ENCODE measurements around the gene USH1C. TPM values are rescaled to one million over a fixed set of nuclear protein-coding genes. Genes with fewer than 3 reads are reported as not detected.

The USH1C gene
- total RNA-seq, 1 donor from 2014 or later, result not detected

DNA sequence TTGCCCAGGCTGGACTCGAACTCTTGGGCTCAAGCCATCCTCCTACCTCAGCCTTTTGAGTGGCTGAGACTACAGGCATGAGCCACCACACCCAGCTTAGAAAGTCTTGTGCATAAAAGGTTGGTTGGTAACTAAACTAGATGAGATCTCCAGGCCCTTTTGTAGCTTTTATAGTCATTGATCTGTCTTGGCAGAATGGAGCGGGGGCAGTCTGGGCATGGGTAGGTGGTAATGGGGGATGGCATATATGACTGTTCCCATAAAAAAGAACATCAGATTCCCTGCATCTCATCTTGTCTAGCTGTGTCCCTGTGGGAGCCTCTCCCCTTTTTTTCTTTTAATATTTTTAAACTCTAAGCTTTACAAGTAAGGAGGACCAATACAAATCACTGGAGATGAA lies 97.7 kb downstream of the USH1C start:
- TF ChIP-seq, protein P1, sequence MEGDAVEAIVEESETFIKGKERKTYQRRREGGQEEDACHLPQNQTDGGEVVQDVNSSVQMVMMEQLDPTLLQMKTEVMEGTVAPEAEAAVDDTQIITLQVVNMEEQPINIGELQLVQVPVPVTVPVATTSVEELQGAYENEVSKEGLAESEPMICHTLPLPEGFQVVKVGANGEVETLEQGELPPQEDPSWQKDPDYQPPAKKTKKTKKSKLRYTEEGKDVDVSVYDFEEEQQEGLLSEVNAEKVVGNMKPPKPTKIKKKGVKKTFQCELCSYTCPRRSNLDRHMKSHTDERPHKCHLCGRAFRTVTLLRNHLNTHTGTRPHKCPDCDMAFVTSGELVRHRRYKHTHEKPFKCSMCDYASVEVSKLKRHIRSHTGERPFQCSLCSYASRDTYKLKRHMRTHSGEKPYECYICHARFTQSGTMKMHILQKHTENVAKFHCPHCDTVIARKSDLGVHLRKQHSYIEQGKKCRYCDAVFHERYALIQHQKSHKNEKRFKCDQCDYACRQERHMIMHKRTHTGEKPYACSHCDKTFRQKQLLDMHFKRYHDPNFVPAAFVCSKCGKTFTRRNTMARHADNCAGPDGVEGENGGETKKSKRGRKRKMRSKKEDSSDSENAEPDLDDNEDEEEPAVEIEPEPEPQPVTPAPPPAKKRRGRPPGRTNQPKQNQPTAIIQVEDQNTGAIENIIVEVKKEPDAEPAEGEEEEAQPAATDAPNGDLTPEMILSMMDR (IDR thresholded peaks at IDR 0.05), result no peak
- DNase-seq (ENCODE audit: low spot score in 2 of 2), result no peak
- intact Hi-C loops (cut with DNase I), result no loop called here
- no peaks in the 10 kb centered on the region for H3K36me3 ChIP-seq
- no peak overlapping the region for H3K4me3 ChIP-seq
- no peaks in the 10 kb centered on the region for H3K4me1 ChIP-seq
- H3K27me3 ChIP-seq, result no peaks in the 10 kb centered on the region
- no peak overlapping the region for H3K27ac ChIP-seq
- H3K9me3 ChIP-seq, result no peaks in the 10 kb centered on the region

- H3K4me1 ChIP-seq, result no peaks in the 10 kb centered on the region
- no peak overlapping the region for H3K27ac ChIP-seq
- no peak overlapping the region for H3K4me3 ChIP-seq
- H3K27me3 ChIP-seq, result no peaks in the 10 kb centered on the region
- TF ChIP-seq, protein P1 (IDR thresholded peaks at IDR 0.05), result no peak
- H3K36me3 ChIP-seq, result no peaks in the 10 kb centered on the region
- H3K9me3 ChIP-seq, result no peaks in the 10 kb centered on the region
- DNase-seq (ENCODE audit: low spot score in 2 of 2), result no peak
- intact Hi-C loops (cut with DNase I), result no loop called here
Measured at GRCh38 chr11:17445240-17445795, 98.9 kb downstream of the USH1C start.

DNA sequence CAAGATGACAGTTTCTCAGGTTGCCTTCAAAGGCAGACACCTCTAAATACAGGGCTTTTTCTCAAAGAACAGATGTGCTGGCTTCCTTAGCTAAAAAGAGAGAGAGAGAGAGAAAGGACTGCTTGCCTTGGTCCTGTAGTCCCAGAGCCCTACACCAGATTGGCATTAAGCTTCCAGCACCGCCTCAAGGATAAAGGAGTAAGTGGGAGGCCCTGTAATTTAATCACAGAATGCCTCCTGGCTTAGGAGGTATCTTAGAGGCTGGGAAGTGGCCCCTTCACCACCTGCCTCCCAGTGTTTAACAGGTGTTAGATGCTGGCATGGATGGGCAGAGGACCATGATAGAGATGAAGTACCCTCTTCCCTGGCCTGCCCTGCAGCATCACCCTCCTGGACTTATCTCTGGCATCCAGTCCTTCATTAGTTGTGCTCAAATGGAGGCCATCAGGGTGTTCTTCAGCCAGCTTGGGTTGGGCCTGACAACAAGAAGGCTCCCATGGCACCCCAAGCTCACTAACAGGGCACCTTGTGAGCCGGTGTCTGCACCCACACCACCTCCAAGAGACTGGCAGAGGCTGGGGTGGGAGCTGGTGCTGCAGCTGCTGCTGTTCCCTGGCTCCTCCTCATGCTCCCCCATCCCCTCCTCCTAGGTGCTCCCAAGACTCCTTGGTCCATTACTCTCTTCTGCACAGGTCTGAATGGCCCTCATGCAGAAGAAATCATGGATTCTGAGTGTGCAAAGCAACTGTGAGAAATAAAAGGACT lies 100.1 kb downstream of the USH1C start:
- intact Hi-C loops (cut with DNase I), result no loop called here
- DNase-seq (ENCODE audit: low spot score in 2 of 2), result no peak
- TF ChIP-seq, protein P1 (IDR thresholded peaks at IDR 0.05), result no peak
- Histone ChIP-seq H3K9me3 (no peaks in the 10 kb centered on the region), H3K27ac (no peak overlapping the region), H3K27me3 (no peaks in the 10 kb centered on the region), H3K4me3 (no peak overlapping the region), H3K4me1 (no peaks in the 10 kb centered on the region), H3K36me3 (no peaks in the 10 kb centered on the region)

Other genes with a start within 250 kb of the USH1C start
- 0.21 TPM for gene NCR3LG1, start 192.6 kb downstream of the USH1C start, total RNA-seq
- not detected for gene KCNJ11, start 155.8 kb downstream of the USH1C start, total RNA-seq
- gene ABCC8, start 67.6 kb downstream of the USH1C start, total RNA-seq, result not detected
- not detected for gene OTOG, start 2.8 kb upstream of the USH1C start, total RNA-seq
- gene MYOD1, start 175.2 kb upstream of the USH1C start, total RNA-seq, result not detected
- not detected for gene KCNC1, start 190.4 kb upstream of the USH1C start, total RNA-seq